Suprapubic skin (tissue), 4 donors: ENCODE results near the gene OR52B6.

Source experiments
- CTCF ChIP-seq, 2 donors: fragments of 200-600 bp in 1 of 2; fragments of 450-650 bp in 1 of 2; sonication (generic) in 1 of 2; IDR thresholded peaks; one replicate each; pipeline ENCODE4 v1.5.1; 2016 to 2019; ENCODE audit warnings: antibody characterized with exemption in 2 of 2, mild to moderate bottlenecking in 1 of 2, moderate library complexity in 1 of 2
- EP300 ChIP-seq: sonication (generic); formaldehyde crosslinking; IDR thresholded peaks from one replicate; pipeline ENCODE4 v1.6.1; 2017; ENCODE audit warnings: antibody characterized with exemption
- POLR2A ChIP-seq, 2 donors: fragments of 450-650 bp; IDR thresholded peaks; one replicate each; pipeline ENCODE4 v1.6.1; 2017; ENCODE audit warnings: antibody characterized with exemption in 2 of 2, mild to moderate bottlenecking in 2 of 2, moderate library complexity in 2 of 2
- POLR2AphosphoS5 ChIP-seq, 3 donors: sonication (generic); formaldehyde crosslinking; IDR thresholded peaks; one replicate each; pipeline ENCODE4 v1.6.1; 2017; ENCODE audit warnings: antibody characterized with exemption in 3 of 3

GRCh38 chr11:5574654-5575053, 6.0 kb upstream of the OR52B6 start:
- TF ChIP-seq CTCF (IDR thresholded peaks at IDR 0.05) (no peak), EP300 (no peak), POLR2A (IDR thresholded peaks at IDR 0.05) (no peak), POLR2AphosphoS5 (IDR thresholded peaks at IDR 0.05) (no peak)
